CD4-positive, alpha-beta T cell treated with Interleukin-15 for 4 hours (primary cell): ENCODE measurements around the gene KRTAP19-3.

ENCODE experiments used
- DNase-seq: peaks from one replicate; pipeline ENCODE4 v3.0.0-alpha.2; 2020; ENCODE audit warnings: low spot score

The KRTAP19-3 gene

GRCh38 chr21:30491963-30492428, at the start of gene KRTAP19-3:
Gene KRTAP19-3, minus strand, starts transcription at chr21:30492013. Its CDS starts 56 bp downstream, at chr21:30491957.
- no peak for DNase-seq

DNA sequence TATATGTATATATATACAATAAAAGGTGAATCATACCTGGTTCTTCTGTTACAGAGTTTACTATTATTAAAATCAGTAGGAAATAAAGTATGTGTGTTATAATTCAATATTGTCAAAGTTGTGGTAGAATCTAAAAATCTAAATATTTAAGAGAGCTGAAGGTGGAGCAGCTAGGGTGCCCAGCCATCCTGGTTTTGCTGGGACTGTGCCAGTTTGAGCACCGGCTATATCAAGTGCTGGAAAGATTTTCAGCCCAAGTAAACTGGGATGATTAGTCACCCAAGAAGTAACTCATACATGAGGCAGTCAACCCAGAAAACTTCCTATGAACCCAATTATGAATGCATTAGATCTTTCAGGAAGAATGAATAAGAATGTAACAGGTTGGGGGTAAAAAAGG, 27.1 kb upstream of the KRTAP19-3 start:
- DNase-seq, result no peak

DNA sequence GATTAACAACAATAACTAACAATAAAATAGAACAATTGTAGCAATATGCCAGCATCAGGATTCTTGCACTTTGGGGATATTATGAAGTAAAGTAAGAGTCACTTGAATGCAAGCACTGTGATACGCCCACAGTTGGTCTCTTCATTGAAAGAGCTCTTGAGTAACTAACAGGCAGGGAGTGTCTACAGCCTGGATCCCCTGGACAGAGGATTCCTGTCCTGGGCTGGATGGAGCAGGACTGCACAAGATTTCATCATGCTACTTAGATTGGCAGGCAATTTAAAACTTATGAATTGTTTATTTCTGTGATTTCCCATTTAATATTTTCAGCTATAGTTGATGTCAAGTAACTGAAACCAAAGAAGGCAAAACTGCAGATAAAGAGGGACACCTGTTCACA, 23.9 kb upstream of the KRTAP19-3 start:
- no peak for DNase-seq

GRCh38 chr21:30505621-30506205, 13.9 kb upstream of the KRTAP19-3 start:
- peak; percentile 1 for DNase-seq

GRCh38 chr21:30502041-30502440, 10.2 kb upstream of the KRTAP19-3 start, which contains the start of gene KRTAP19-5:
Gene KRTAP19-5, minus strand, starts transcription at chr21:30502141. Its CDS starts 51 bp downstream, at chr21:30502090.
- no peak for DNase-seq

DNA sequence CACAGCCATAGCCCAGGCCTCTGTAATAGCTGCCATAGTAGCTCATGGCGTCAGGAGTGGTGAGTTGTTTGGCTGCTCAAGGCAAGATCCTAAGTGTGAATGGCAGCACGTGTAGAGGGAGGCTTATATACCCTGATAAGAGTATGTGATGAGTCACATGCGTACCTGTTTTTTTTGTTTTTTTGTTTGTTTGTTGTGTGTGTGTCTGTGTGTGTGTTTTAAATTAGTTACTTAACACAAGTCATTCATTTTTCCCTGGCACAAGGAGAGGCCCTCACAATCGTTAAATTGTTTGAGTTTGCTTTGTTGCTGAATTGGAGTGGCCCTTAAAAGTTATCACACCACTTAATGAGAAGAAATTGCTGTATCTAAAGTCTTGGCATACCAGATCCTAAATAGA, 5.3 kb upstream of the KRTAP19-3 start, which contains the start of gene KRTAP19-4:
Gene KRTAP19-4 (minus strand): TSS at position 101 of the 400 bp plus-strand sequence. CDS start 55 bp downstream, at position 46.
- no peak for DNase-seq

- no peak for DNase-seq
Measured at GRCh38 chr21:30487336-30487735, 4.5 kb downstream of the KRTAP19-3 start, which contains the start of gene KRTAP19-2. Gene KRTAP19-2, minus strand, starts transcription at chr21:30487436. Its CDS starts 88 bp downstream, at chr21:30487348.

DNA sequence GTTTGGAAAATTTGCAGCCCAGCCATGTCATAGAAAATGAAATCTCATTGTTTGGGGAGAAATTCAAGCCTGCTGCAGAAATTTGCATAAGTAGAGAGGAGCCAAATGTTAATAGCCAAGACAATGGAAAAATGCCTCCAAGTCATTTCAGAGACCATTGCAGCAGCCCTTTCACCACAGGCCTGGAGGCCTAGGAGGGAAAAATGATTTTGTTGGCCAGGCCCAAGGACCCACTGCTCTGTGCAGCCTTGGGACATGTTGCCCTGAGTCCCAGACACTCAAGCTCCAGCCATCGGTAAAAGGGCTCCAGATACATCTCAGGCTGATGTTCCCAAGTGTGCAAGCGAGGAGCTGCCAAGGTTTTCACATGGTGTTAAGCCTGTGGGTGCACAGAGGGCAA, 5.6 kb downstream of the KRTAP19-3 start:
- DNase-seq, result no peak

GRCh38 chr21:30482130-30482529, 9.7 kb downstream of the KRTAP19-3 start:
- no peak for DNase-seq

DNA sequence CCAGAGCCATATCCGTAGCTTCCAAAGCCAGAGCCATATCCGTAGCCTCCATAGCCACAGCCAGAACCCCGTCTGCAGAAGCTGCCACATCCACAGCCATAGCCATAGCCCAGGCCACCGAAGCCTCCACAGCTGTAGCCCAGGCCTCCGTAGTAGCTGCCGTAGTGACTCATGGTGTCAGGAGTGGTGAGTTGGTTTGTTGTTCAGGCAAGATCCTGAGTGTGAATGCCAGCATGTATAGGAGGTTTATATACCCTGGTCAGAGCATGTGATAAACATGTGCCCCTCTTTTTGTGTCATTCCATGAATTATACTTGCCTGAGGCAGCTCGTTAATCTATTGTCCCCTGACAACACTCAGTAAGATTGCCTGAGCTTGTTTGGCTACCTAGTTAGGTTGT, 11.7 kb downstream of the KRTAP19-3 start, which contains the start of gene KRTAP19-1:
Gene KRTAP19-1 (minus strand): TSS at position 223 of the 400 bp plus-strand sequence. CDS start 50 bp downstream, at position 173.
- no peak for DNase-seq

- DNase-seq, result no peak
Measured at GRCh38 chr21:30479259-30479658, 12.6 kb downstream of the KRTAP19-3 start.

DNA sequence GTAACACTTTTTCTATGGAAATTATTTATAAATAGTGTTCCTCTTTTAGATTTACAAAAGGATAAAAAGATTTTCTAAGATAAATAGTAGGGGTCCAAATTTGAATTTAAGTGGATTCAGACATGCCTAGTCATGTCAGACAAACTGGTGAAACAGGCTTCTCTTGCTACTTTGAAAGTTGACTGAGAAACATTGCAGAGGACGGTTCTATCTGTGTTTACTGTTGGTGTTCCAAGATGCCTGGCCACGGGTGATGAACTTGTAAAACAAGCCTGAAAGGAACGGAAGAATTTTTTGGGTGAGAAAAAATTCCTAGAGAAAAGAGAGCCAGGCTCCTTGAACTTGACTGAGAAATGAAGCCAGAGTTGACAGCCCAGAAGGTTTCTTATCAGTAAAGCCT, 13.8 kb downstream of the KRTAP19-3 start:
- no peak for DNase-seq

GRCh38 chr21:30468900-30469714, 22.7 kb downstream of the KRTAP19-3 start:
- no peak for DNase-seq

GRCh38 chr21:30463713-30464112, 28.1 kb downstream of the KRTAP19-3 start:
- no peak for DNase-seq

- DNase-seq, result no peak
Measured at GRCh38 chr21:30448514-30448913, 43.3 kb downstream of the KRTAP19-3 start.

- no peak for DNase-seq
Measured at GRCh38 chr21:30447056-30447455, 44.8 kb downstream of the KRTAP19-3 start.

GRCh38 chr21:30444204-30444603, 47.6 kb downstream of the KRTAP19-3 start:
- no peak for DNase-seq

- DNase-seq, result no peak
Measured at GRCh38 chr21:30443226-30443625, 48.6 kb downstream of the KRTAP19-3 start.
